Muscle of back (tissue), 11 donors: Measurements from ENCODE around the gene ETFRF1. TPM values are rescaled to one million over a fixed set of nuclear protein-coding genes. Genes with fewer than 3 reads are reported as not detected.

Experiments used
- DNase-seq, 3 donors: peaks; one replicate each; pipeline versions ENCODE4 v3.0.0 to v3.0.0-alpha.2; 2013
- polyA plus RNA-seq, 10 donors: library from polyadenylated mRNA; unstranded; fragments of 120-200 nt; gene quantifications; one replicate each; pipeline ENCODE4 v1.2.1, GENCODE V29; 2013; ENCODE audit not compliant: insufficient read length in 10 of 10

The ETFRF1 gene
- polyA plus RNA-seq, 10 donors: 24.9 to 35.0 (median 30.3) TPM

GRCh38 chr12:25207411-25207810 lies 12.4 kb downstream of the ETFRF1 start:
- no peak for DNase-seq

GRCh38 chr12:25207846-25208245 lies 12.8 kb downstream of the ETFRF1 start:
- no peak for DNase-seq

- no peak for DNase-seq
These were observed 13.5 kb downstream of the ETFRF1 start for GRCh38 chr12:25208554-25208953.

- DNase-seq: no peak
These were observed 18.3 kb downstream of the ETFRF1 start for GRCh38 chr12:25213338-25213737.

DNA sequence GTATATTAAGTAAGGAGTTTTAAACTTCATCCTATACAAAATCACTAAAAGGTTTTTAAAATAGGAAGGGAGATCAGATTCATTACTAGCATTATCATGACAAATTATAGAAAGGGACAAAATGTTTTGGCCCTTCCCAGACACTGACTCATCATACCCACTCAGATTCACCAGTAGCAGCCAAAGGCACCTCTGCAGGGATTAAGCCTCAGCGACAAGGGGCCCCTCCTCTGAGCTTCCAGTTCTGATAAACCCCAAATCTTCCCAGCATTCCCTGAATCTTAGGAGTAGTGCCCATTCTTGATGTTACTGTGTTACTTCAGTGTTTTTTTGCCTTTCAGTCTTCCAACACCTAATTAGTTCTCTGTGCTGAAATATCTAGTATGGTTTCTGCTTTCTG lies 41.2 kb downstream of the ETFRF1 start:
- DNase-seq: no peak

- DNase-seq: no peak
These were observed 41.6 kb downstream of the ETFRF1 start for GRCh38 chr12:25236626-25237025.

DNA sequence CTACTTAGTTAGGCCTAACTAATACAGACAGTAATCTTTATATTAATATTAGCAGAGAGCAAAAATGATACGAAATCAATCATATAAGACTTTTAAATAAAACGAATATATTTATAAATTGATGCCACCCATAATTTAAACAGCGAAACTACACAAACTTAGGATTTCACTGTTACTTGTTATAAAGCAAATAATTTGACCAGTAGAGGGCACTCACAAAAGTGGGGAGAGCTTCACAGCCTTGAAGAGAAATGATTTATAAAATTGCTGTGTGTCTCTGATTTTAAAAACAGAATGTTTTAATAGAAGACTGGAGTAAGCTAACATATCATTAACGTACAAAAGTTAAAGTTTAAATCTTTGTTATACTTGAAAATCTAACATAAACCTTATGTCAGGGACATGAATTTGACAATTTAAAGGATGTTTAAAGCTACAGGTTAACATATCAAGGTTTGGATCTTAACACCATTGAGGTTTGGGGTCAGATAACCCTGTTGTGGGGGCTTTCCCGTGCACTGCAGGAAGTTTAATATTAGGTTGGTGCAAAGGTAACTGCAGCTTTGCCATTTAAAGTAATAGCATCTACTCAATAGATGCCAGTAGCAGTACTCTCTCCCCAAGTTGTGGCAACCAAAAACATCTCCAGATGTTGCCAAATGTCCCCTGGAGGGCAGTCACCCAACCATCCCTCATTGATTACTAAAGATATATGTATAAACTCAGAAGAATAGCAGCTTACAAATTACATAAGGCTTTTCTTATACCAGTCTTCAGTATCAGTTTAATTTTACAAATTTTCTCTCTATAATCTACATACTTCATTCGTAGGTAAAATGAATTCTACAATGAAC lies 46.4 kb downstream of the ETFRF1 start:
- peak; percentile 40 to 61 (median 45) for DNase-seq

- DNase-seq: no peak
These were observed 48.1 kb downstream of the ETFRF1 start for GRCh38 chr12:25242981-25243679.

DNA sequence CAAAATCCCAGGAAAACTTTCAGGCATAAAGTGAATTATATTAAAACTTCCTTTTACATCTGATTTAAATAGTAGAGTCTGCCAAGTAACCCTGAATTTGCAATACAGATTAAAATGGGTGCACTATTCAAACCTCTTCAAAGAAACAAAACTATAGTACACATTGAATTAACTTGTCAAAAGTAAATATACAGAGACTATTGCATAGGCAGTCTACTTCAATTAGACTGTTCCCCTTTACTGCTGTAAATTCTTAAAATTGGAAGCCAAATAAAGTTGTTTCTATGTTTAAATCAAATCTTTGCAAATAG lies 48.6 kb downstream of the ETFRF1 start:
- DNase-seq: no peak

DNA sequence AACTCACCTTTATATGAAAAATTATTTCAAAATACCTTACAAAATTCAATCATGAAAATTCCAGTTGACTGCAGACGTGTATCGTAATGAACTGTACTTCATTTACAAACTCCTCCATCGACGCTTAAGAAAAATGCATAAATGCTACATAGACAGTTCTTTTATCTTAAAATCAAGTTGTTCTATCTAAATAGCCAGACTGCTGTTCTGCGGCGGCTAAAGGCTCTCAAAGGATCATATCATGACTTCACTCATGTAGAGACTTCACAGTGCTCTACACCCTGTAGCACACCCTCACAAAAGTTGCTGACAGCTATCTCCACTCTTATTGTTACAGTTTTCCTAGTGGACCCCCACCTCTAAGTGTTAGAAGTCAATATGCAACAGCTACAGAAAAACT lies 50.5 kb downstream of the ETFRF1 start:
- DNase-seq: no peak

- DNase-seq: no peak
These were observed 53.1 kb downstream of the ETFRF1 start for GRCh38 chr12:25248137-25248536.

- no peak for DNase-seq
These were observed 53.7 kb downstream of the ETFRF1 start for GRCh38 chr12:25248732-25249131.

- peak; percentile 17 to 75 (median 44) for DNase-seq
These were observed 55.1 kb downstream of the ETFRF1 start for GRCh38 chr12:25249931-25250738.

- peak; percentile 97 to 99 (median 98) for DNase-seq
These were observed 56.0 kb downstream of the ETFRF1 start, which contains the start of gene KRAS for GRCh38 chr12:25250744-25251730. KRAS (minus strand) TSS chr12:25250929.

GRCh38 chr12:25251769-25252168 lies 56.7 kb downstream of the ETFRF1 start:
- DNase-seq: peak in 1 of 3 donors; percentile 25

DNA sequence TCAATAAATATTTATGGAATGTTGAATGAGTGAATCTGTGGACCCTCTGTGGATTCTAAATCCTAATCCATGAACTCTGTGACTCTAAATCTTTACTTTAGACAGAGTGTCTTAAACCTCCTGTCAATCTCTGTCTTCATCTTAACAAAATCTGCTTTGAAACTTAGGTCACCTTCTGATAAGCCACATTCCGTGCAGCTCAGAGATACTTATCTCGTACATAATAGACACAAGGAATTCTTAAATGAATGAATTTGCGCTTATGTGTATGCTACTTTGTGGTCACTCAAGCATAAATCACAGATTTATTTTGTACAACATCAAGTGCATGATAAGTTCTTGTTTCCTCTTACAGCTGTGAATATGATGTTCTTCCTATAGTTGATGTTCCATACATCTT lies 57.9 kb downstream of the ETFRF1 start:
- DNase-seq: no peak

GRCh38 chr12:25253371-25254068 lies 58.5 kb downstream of the ETFRF1 start:
- no peak for DNase-seq

- no peak for DNase-seq
These were observed 59.3 kb downstream of the ETFRF1 start for GRCh38 chr12:25254271-25254880.
